Measurements from ENCODE around the gene PDCD1. TPM values are rescaled to one million over a fixed set of nuclear protein-coding genes. Genes with fewer than 3 reads are reported as not detected.
A peak's percentile ranks its signal among the peaks of the same experiment; 100 is the strongest.

Gene PDCD1
- total RNA-seq, 1 experiment from 2014 or later = 1.0 TPM

DNA sequence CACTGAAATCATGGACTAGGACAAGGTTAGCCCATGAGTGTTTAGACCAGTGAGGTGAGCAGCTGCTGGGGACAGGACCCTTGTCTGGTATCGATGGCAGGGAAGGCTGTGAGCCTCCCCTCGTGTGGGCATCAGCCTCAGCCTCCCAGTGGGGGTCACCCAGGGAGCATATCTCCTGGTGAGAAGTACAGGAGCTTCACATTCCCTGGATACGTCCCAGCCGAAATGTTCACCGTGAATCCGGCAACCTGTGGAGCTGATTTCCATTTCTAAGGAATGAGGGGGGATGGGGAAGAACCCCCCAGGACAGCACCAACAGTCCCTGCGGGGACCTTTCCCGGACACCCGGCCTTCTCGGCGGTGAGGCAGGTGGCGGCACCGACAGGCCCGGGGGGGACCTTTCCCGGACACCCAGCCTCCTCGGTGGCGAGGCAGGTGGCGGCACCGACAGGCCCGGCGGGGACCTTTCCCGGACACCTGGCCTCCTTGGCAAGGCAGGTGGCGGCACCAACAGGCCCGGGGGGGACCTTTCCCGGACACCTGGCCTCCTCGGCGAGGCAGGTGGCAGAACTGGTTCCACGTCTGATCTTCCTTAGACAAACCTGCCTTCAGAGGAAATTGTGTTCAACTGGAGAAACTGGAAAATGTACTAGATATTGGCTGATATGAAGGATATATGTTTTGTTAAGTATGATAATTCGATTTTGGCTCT is 32.0 kb upstream of the PDCD1 start:
- no peaks in the 10 kb centered on the region; the same call in 1 of the 2 replicates for H3K36me3 ChIP-seq (replicated peaks; ENCODE audit: control insufficient read depth, insufficient read depth, low read length)
- peak; percentile 73 for DNase-seq
- H3K4me3 ChIP-seq (ENCODE audit: insufficient read depth, low read depth, low read length) = no peak overlapping the region
- H3K27me3 ChIP-seq (ENCODE audit: control insufficient read depth, insufficient read depth, low read length) = no peaks in the 10 kb centered on the region

DNA sequence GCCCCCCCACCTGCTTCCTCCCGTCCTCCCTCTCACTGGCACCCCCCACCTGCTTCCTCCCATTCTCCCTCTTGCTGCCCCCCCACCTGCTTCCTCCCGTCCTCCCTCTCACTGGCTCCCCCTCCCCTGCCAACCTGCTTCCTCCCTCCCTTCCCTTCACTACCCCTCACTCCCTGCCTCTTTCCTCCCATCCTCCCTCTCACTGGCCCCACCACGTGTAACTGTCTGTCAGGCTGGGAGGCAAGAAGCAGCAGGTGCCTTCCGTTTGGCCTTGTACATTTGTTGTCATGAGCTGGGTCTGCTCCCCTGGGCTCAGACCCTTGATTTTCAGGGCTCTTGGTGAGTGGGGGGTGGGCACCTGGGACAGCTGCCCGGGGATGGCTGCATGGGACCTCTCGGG is 29.9 kb upstream of the PDCD1 start:
- DNase-seq = peak; percentile 40
- Histone ChIP-seq H3K36me3 (replicated peaks; ENCODE audit: control insufficient read depth, insufficient read depth, low read length) (no peaks in the 10 kb centered on the region; the same call in 1 of the 2 replicates), H3K27me3 (ENCODE audit: control insufficient read depth, insufficient read depth, low read length) (no peaks in the 10 kb centered on the region), H3K4me3 (ENCODE audit: insufficient read depth, low read depth, low read length) (no peak overlapping the region)

DNA sequence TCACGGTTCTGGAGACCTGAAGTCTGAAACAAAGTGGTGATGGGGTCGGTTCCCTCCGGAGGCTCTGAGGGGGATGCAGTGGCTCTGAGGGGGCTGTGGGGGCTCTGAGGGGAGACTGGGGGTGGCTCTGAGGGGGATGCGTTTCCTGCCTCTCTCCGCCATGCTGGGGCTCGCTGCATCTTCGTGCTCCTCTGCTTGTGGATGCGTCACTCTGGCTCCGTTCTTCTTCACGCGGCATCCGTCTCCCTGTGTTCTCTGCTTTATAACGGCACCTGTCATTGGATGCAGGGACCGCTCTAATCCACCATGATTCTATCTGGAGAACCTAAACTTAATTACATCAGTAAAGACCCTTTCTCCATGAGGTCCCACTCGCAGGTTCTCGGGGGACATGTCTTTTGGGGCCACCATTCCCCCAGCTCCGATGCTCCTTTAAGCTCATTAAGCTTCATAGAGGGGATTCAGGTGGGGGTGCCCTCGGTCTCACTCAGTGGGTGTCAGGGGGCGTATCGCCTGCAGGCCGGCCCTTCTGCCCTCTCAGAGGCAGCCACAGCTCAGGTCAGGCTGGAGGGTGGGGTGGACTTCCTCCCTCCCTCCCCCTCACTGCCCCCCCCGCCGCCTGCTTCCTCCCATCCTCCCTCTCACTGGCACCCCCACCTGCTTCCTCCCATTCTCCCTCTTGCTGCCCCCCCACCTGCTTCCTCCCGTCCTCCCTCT is 29.3 kb upstream of the PDCD1 start:
- H3K27me3 ChIP-seq (ENCODE audit: control insufficient read depth, insufficient read depth, low read length) = no peaks in the 10 kb centered on the region
- H3K4me3 ChIP-seq (ENCODE audit: insufficient read depth, low read depth, low read length) = no peak overlapping the region
- peak; percentile 73 for DNase-seq
- H3K36me3 ChIP-seq (replicated peaks; ENCODE audit: control insufficient read depth, insufficient read depth, low read length) = no peaks in the 10 kb centered on the region; the same call in 1 of the 2 replicates

DNA sequence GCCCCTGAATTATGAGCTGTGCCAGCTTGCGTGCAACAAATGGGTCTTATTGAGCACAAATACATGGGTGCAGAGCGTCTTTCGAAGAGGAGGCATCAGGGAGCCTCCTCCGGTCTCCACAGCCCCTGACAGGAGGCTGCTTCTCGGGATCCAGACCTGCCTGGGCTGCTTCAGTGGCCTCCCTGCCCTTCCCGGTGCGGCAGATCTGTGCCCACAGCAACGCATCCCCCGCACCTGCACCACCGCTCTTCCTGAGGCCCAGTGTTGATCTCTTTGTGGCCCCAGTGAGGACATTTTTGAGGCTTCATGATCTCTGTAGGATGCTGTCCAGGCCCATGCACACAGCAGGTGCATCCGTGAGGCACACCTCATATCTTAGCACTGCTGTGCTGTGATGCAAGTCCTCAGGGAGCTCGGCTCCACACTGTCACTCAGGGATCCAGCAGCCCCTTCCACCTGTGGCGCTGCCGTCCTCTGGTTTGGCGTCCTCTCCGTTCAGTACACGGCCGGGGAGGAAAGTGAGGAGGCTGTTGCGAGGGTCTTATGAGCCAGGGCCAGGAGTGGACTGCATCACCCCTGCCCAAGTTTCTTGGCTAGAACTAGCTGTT is 28.2 kb upstream of the PDCD1 start:
- DNase-seq = peak; percentile 60
- Histone ChIP-seq H3K4me3 (ENCODE audit: insufficient read depth, low read depth, low read length) (no peak overlapping the region), H3K36me3 (replicated peaks; ENCODE audit: control insufficient read depth, insufficient read depth, low read length) (no peaks in the 10 kb centered on the region; the same call in 1 of the 2 replicates), H3K27me3 (ENCODE audit: control insufficient read depth, insufficient read depth, low read length) (no peaks in the 10 kb centered on the region)

DNA sequence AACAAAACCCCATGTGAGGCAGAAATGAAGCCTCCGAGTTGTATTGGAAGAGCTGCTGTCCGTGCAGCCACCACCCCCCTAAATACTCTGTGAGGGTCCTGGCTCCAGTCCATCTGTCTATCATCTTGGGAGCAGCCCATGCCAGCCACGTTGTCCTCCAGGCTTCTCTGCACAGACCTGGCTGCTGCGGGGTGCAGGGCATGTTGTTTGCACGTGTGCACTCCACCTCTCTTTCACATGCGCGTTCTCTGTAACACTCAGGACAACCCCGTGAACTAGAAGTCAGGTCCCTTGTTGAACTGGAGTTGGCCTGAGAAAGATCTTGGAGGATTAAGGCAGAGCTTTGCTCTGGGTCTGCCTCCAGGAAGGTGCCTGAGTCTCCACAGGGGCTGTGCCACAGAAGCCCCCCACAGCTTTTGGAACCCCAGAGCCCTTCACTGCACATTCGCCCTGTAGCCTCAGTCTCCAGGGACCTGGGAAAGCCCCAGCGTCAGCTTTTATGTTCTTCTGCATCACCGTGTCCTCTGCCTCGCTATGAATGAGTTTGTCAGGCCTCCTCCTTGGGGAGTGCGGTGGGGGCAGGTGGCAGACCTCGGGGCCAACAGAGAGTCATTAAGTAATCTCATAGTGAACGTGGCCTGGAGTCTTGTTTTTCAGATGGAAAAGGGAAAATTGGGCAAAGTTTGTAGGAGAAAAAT is 27.4 kb upstream of the PDCD1 start:
- no peaks in the 10 kb centered on the region for H3K27me3 ChIP-seq (ENCODE audit: control insufficient read depth, insufficient read depth, low read length)

DNA sequence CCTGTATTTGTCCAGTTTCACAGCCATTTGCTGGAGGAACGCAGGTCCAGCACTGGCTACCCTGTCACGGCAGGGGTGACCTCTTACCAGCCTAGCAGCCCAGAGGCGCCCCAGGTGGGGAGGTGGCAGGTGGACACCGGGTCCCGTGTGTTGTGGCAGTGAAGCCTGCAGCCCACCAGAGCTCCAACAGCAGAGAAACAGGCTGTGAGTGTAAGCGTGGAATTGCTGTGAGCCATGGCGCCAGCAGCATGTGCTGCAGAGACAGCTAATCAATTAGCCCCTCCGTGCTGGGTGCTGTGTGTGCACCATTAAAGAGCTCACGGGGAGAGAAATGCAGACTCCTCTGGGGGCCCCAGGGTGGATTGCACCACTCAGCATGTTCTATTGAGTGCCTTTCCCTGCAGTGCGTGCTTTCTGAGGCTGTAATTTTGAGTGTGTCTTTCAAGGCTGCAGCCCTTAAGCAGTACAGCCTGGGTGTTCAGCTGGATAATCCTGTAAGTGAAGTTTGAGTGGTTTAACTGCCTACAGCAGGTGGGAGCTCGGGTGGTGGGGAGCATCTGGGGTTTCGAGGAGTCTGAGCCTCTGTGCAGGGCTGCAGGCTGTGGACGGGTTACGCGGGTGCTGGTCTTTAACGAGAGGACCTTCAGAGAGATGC is 26.7 kb upstream of the PDCD1 start:
- Histone ChIP-seq H3K36me3 (replicated peaks; ENCODE audit: control insufficient read depth, insufficient read depth, low read length) (no peaks in the 10 kb centered on the region; the same call in 1 of the 2 replicates), H3K4me3 (ENCODE audit: insufficient read depth, low read depth, low read length) (no peak overlapping the region), H3K27me3 (ENCODE audit: control insufficient read depth, insufficient read depth, low read length) (no peaks in the 10 kb centered on the region)
- DNase-seq = peak; percentile 44

More for the DNA sequence above, 27.4 kb upstream of the PDCD1 start:
- Histone ChIP-seq H3K4me3 (ENCODE audit: insufficient read depth, low read depth, low read length) (no peak overlapping the region), H3K36me3 (replicated peaks; ENCODE audit: control insufficient read depth, insufficient read depth, low read length) (no peaks in the 10 kb centered on the region; the same call in 1 of the 2 replicates)
- DNase-seq = peak; percentile 38

DNA sequence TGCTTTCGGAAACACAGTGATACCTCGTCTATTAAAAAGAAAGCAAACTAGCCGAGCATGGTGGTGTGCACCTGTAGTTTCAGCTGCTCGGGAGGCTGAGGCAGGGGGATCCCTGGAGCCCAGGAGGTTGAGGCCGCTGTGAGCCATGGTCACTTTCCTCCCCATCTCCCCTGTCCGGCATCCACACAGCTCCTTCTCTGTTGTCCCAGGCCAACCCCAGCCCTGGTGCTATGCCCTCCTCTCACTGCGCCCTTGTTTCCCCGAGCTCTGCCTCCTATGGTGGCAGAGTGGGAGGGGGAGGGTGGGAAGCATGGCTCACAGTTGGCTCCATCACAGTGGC is 26.2 kb upstream of the PDCD1 start:
- Histone ChIP-seq H3K4me3 (ENCODE audit: insufficient read depth, low read depth, low read length) (no peak overlapping the region), H3K36me3 (replicated peaks; ENCODE audit: control insufficient read depth, insufficient read depth, low read length) (no peaks in the 10 kb centered on the region; the same call in 1 of the 2 replicates), H3K27me3 (ENCODE audit: control insufficient read depth, insufficient read depth, low read length) (no peaks in the 10 kb centered on the region)
- peak; percentile 29 for DNase-seq

DNA sequence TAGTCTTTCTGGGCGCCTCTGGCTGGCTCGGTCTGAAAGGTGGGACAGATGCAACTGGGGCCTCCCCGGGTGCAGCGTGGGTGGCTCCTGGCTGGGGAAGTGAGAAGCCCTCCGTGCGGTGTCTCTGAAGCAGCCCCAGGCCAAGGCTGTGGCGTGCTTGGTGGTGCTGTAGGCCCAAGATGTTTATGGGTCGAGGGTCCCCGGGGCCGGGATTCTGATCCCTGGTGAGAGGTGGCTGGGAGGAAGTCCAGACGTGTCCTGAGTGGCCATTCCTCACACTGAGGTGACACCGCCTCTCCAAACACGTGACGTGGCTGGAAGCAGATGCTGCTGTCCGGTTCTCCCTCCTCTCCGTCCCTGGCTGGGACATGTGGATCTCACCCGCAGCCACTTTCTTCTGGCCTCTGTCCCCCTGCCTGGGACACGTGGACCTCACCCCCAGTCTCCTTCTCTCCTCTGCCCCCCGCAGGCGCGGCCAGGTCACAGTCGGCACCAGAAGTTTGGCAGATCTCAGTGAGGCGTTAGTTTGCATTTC is 23.5 kb upstream of the PDCD1 start:
- H3K4me3 ChIP-seq (ENCODE audit: insufficient read depth, low read depth, low read length) = no peak overlapping the region
- peak; percentile 82 for DNase-seq
- H3K36me3 ChIP-seq (replicated peaks; ENCODE audit: control insufficient read depth, insufficient read depth, low read length) = no peaks in the 10 kb centered on the region; the same call in 1 of the 2 replicates
- H3K27me3 ChIP-seq (ENCODE audit: control insufficient read depth, insufficient read depth, low read length) = no peaks in the 10 kb centered on the region

DNA sequence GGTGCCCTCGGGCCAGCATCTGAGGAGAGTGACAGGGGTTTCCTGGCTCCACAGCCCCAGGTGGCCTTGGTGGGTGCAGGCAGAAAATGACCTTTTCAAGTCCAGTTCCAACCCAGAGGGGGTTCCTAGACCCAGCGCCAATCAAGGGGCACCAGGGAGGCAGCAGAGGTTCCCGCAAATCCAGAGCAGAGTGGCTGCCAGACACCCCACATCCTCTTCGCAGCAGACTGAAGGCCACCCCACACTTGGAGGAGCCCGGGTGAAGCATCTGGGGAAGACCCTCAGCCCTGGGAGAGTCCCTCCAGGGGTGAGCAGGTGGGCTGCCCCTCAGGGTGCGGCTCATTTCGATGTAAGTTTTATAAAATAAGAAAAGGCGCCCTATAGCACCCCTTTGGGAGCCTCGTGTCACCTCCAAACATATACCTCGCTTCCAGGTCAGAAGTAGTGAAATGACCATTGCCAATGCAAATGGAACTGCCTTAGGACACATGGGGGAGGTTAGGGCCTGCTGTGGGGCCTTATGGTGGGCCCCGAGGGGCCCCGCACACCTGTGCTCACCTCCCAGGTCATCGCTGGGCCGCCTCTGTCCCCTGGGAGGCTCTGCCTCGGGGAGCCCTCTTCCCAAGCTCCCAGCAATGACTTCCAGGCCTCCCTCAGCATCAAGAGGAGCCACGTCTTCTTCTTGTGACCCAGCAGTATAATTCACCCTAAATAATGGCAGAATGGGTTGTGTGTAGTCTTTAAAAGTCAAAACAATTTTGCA is 21.8 kb upstream of the PDCD1 start:
- peak; percentile 68 for DNase-seq
- no peaks in the 10 kb centered on the region for H3K36me3 ChIP-seq (replicated peaks; ENCODE audit: control insufficient read depth, insufficient read depth, low read length)
- no peaks in the 10 kb centered on the region for H3K27me3 ChIP-seq (ENCODE audit: control insufficient read depth, insufficient read depth, low read length)
- H3K4me3 ChIP-seq (ENCODE audit: insufficient read depth, low read depth, low read length) = peak overlapping the region; percentile 73

DNA sequence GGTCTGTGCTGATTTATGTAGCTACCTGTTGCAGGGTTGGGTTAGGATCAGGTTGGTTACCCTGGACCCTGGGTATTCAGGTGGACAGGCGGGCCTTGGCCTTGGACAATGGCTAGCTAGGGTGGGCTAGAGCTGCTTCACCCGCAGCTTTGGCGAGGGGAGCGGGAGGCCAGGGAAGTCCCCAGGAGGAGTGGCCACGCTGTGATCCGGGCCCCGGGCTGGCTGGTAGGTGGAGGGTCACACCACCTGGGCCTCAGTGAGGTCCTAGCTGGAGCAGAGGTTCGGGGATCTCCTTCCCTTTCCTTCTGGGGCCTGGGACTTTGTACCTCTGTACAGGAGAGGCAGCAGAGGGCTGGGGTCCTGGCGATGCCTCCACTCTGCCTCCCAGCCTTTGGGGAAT is 20.6 kb upstream of the PDCD1 start:
- Histone ChIP-seq H3K36me3 (replicated peaks; ENCODE audit: control insufficient read depth, insufficient read depth, low read length) (no peaks in the 10 kb centered on the region), H3K4me3 (ENCODE audit: insufficient read depth, low read depth, low read length) (no peak overlapping the region), H3K27me3 (ENCODE audit: control insufficient read depth, insufficient read depth, low read length) (no peaks in the 10 kb centered on the region)
- peak; percentile 46 for DNase-seq

DNA sequence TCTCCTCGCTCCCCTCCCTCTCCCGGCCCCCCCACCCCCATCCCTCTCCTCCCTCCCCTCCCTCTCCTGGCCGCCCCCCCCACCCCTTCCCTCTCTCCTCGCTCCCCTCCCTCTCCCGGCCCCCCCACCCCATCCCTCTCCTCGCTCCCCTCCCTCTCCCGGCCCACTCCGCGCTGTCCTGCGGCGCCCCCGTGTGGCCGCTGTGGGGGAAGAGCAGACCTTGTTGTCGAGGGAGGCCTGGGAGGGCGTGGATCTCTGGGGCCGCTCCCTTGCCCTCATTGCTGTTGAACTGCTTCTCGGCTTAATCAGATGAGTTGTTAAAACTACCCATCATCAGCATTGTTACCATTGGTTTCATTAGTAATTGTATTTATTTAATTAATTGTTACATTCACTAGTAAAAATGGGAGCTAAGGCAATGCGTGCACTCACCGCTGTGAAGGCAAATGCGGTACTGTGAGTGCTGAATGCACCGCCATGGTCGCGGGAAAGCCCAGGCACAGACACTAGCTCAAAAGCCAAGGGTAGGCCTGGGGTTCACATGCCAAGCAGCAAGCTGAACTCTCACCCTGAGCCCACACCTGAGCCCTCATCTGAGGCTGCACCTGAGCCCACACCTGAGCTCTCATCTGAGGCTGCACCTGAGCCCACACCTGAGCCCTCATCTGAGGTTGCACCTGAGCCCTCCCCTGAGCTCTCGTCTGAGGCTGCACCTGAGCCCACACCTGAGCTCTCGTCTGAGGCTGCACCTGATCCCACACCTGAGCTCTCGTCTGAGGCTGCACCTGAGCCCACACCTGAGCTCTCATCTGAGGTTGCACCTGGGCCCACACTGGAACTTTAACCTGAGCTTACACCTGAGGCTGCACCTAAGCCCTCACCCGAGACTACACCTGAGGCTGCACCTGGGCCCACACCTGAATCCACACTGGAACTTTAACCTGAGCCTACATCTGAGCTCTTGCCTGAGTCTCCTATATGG is 19.6 kb upstream of the PDCD1 start:
- no peak overlapping the region for H3K4me3 ChIP-seq (ENCODE audit: insufficient read depth, low read depth, low read length)
- H3K27me3 ChIP-seq (ENCODE audit: control insufficient read depth, insufficient read depth, low read length) = no peaks in the 10 kb centered on the region
- H3K36me3 ChIP-seq (replicated peaks; ENCODE audit: control insufficient read depth, insufficient read depth, low read length) = no peaks in the 10 kb centered on the region
- peak; percentile 97 for DNase-seq

DNA sequence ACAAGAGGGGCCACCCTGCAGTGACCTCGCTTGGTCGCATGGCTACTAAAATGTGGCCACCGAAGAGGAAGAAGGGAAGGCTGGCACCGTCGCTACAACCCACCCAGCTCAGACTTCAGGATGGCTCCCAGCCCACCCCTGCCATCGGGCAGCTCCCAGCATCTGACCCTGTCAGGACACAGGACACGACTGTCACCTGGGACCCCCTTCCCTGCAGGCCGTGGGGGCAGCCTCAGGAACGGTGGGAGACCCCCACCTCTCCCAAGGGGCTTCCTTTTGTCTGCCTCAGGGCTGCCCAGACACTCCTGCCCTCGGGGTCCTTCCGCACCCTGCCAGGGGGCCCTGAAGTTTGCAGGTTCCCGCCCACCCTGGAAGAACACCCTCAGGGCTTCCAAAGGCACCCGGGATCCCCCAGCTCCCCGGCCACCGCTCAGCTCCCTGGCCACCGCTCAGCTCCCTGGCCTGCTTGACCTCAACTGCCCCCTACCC is 18.5 kb upstream of the PDCD1 start:
- Histone ChIP-seq H3K4me3 (ENCODE audit: insufficient read depth, low read depth, low read length) (no peak overlapping the region), H3K36me3 (replicated peaks; ENCODE audit: control insufficient read depth, insufficient read depth, low read length) (no peaks in the 10 kb centered on the region), H3K27me3 (ENCODE audit: control insufficient read depth, insufficient read depth, low read length) (no peaks in the 10 kb centered on the region)
- no peak for DNase-seq

Measured in H7 (cell line).